Pulmonary artery endothelial cell (primary cell): Measurements from ENCODE around the gene TMBIM6. TPM values are rescaled to one million over a fixed set of nuclear protein-coding genes. Genes with fewer than 3 reads are reported as not detected.
"Not testable (repeated sequence)": the region's sequence is repeated elsewhere in the genome, so short reads cannot be mapped to it uniquely, and the experiment has no call there.

Experiments used
- DNase-seq: peaks from one replicate; pipeline ENCODE4 v3.0.0-alpha.2; 2011; ENCODE audit warnings: low read depth, low spot score
- total RNA-seq: library from RNA; depleted of rRNA; stranded (reverse); fragments of >200 nt; gene quantifications from 2 replicates; pipeline ENCODE4 v1.2.3, GENCODE V29; 2014

TMBIM6 gene, protein sequence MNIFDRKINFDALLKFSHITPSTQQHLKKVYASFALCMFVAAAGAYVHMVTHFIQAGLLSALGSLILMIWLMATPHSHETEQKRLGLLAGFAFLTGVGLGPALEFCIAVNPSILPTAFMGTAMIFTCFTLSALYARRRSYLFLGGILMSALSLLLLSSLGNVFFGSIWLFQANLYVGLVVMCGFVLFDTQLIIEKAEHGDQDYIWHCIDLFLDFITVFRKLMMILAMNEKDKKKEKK
- 333 and 433 TPM in 2 replicates for total RNA-seq

- peak; percentile 100 for DNase-seq
These were observed at the start of gene TMBIM6 for GRCh38 chr12:49740930-49741881. Gene TMBIM6 (plus strand): TSS chr12:49741557. CDS start chr12:49752494, 10,937 bp downstream.

DNA sequence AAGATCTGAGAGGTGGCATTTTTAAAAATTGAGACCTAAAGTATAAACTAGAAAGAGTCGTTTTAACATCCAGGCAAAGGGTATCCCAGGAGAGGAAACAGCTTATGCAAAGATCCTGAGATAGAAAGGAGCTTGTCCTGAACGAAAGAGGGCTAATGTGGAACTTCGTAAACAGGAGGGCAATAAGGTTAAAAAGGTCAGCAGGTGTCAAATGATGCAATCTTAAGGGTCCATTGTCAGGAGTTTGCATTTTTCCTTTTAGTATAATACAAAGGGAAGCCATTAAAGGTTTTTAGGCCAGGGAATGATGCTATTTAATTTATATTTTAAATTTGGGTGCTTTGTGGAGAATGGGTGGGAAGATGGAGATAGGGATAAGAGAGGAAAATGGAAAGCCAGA, 48.5 kb upstream of the TMBIM6 start:
- DNase-seq = no peak

DNA sequence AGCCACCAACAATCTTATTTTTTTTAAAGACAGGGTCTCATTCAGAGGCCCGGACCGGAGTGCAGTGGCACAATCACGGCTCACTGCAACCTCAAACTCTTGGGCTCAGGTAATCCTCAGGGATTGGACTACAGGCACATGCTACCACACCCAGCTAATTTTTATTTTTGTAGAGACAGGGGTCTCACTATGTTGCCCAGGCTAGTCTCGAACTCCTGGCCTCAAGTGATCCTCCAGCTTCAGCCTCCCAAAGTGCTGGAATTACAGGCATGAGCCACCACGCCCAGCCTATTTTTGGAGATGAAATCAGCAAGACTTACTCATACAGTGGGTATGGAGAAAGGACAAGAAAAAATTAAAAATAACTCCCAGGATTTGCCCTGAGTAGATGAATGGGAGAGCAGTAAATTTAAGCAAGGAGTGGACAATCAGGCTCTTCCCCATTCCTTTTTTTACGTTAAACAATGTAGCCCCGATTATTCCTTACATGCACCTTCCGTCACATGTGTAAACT, 47.4 kb upstream of the TMBIM6 start:
- no peak for DNase-seq

GRCh38 chr12:49696723-49697122, 44.6 kb upstream of the TMBIM6 start:
- no peak for DNase-seq

DNA sequence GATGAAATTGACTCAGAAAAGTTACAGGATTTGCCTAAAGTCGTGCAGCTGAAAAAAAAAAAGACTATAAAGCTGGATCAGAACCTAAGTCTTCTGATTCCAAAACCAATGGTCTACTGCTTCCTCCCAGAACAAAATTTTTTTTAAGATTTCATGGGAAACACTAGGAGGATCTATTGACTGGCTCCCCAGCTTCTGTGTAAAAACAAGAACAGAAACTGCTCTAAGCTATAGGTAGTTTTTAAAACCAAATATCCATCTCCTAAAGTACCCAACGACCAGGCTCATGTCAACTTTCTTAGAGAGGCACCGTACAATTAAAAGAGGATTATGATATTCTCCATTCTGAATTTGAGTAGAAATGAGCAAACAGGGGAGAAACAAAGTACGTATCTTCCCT, 43.5 kb upstream of the TMBIM6 start:
- DNase-seq = no peak

GRCh38 chr12:49698619-49699545, 42.5 kb upstream of the TMBIM6 start:
- DNase-seq = no peak

GRCh38 chr12:49702009-49702408, 39.3 kb upstream of the TMBIM6 start:
- no peak for DNase-seq

DNA sequence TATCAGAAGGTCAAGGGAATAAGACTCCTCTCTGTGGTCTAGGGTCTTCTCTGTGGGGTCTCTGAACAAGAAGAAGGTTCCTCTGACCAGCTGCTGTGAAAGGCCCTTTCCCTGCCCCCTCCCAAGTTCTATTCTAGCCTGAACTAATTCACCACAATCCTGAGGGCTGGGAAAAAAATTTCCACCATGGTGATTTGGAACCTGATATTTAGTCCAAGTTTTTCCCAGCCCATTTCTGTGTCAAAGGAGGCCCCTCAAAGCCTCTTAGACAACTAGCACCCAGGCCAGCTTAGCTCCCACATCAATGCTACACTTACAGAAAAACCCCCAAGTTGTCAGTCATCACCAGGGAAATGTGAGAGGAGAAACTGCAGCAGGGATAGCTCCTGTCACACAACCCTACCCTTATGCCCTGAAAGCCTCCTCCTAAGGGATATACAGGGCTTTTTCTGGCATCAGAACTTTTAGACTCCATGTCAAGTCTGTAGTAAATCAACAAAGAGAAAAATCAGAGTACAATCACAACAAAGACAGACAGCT, 38.6 kb upstream of the TMBIM6 start:
- no peak for DNase-seq

- no peak for DNase-seq
These were observed 37.7 kb upstream of the TMBIM6 start for GRCh38 chr12:49703647-49704137.

- DNase-seq = no peak
These were observed 35.8 kb upstream of the TMBIM6 start for GRCh38 chr12:49705479-49706134.

GRCh38 chr12:49706351-49707127, 34.8 kb upstream of the TMBIM6 start:
- DNase-seq = no peak

GRCh38 chr12:49707128-49707811, 34.1 kb upstream of the TMBIM6 start, which contains the start of gene FMNL3:
Gene FMNL3 (minus strand): TSS chr12:49707405. CDS start chr12:49707180, 225 bp downstream.
- DNase-seq = peak; percentile 85

DNA sequence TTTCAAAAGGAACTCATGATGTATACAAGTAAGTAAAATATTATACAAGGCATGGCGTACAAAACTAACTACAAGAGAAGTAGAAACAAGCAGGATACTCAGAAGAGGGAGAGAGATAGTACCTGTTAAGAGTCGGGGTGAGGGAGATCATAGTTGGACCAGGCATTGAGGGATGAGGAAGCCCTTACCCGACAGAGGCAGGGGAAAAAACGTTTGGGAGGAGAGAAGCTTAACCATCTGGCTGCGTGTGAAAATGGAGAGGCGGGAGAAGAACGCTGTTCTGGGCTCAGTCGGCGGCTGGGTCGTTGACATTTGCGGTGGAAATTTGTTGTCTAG, 33.6 kb upstream of the TMBIM6 start:
- DNase-seq = no peak

DNA sequence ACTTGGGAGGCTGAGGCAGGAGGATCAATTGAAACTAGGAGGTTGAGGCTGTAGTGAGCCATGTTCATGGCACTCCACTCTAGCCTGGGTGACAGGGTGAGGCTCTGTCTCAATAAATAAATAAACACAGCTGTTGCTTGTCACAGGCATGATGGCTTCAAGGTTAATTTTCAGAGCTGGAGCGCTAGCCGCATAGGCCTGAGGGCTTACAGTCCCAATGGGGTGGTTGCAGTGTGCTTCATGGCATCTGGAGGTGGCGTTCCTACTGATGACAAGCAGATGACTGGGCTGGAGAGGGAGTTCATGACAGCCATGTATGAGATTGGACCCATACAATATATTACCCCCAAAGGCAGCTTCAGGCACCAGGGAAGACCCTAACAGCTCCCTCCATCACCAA, 32.5 kb upstream of the TMBIM6 start:
- DNase-seq = no peak

GRCh38 chr12:49713952-49714351, 27.4 kb upstream of the TMBIM6 start:
- not testable (repeated sequence) for DNase-seq

DNA sequence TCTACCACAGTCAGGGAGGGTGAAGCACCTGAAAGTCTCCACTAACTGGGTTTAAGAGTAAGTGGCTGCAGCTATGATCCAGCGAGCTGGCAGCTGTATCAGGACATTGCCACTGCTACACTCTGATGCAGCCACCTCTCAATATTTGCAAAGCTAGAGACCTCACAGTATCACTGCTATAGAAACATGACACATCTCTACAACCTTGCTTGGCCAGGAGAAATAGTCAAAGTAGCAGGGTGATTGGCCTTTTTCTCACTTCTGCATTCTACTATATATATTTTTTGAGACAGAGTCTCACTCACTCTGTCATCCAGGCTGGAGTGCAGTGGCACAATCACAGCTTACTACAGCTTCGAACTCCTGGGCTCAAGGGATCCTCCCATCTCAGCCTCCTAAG, 24.8 kb upstream of the TMBIM6 start:
- no peak for DNase-seq

- DNase-seq = not testable (repeated sequence)
These were observed 23.6 kb upstream of the TMBIM6 start for GRCh38 chr12:49717800-49718199.

GRCh38 chr12:49720214-49720613, 21.1 kb upstream of the TMBIM6 start:
- DNase-seq = no peak

DNA sequence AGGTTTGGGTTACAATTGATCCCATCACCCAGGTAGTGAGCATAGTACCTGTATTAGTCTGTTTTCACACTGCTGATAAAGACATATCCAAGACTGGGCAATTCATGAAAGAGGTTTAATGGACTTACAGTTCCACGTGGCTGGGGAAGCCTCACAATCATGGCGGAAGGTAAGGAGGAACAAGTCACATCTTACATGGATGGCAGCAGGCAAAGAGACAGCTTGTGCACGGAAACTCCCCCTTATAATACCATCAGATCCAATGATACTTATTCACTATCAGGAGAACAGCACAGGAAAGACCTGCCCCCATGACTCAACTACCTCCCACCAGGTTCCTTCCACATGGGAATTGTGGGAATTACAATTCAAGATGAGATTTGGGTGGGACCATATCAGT, 20.0 kb upstream of the TMBIM6 start:
- not testable (repeated sequence) for DNase-seq
